ENCODE results near the gene TMEM168. TPM values are rescaled to one million over a fixed set of nuclear protein-coding genes. Genes with fewer than 3 reads are reported as not detected.
A peak's percentile ranks its signal among the peaks of the same experiment; 100 is the strongest.

TMEM168 gene
- total RNA-seq, 1 experiment from 2014 or later, result 13.9 TPM

DNA sequence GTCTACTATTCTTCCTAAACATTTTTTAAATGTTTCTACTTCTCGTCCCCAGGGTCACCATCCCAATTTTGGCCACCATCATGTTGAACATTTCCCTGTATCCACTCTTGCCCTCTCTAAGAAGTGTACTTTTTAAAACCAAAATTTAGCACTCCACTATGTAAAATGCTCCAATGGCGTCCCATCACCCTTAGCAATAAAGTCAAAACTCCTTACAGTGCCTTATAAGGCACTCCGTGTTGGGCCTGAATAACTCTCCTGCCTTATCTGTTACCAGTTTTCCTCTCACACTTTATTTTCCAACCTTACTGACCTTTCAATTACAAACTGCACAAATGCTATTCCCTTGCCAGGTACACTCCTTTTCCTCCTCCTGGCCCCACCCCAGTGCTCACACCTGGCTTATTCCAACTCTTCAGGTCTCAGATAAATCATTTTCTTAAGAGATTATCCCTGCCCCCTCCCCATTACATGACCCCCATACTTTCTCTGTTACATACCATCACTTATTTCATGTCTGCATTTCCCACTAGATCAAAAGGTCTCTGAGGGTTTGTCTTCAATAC is 1.3 kb downstream of the TMEM168 start:
- Histone ChIP-seq H4K8ac (replicated peaks; ENCODE audit: insufficient read length, low read depth, low read length) (no peak overlapping the region), H3K23ac (ENCODE audit: insufficient read length, low read depth, low read length) (no peak overlapping the region), H3K9ac (ENCODE audit: extremely low read depth, insufficient read length, low read length) (no peak overlapping the region), H2AK5ac (ENCODE audit: insufficient read length, low read length) (no peak overlapping the region), H2BK5ac (ENCODE audit: insufficient read length, low read length) (no peak overlapping the region), H3K79me2 (ENCODE audit: insufficient read depth, low read length) (no peaks in the 10 kb centered on the region), H4K91ac (ENCODE audit: insufficient read length, low read depth, low read length) (no peak overlapping the region), H3K4me2 (ENCODE audit: insufficient read depth, insufficient read length, low read length) (peak overlapping the region; percentile 46), H3T11ph (ENCODE audit: low read length) (no peak overlapping the region), H3K23me2 (ENCODE audit: insufficient read length, low read depth, low read length, poor library complexity, severe bottlenecking) (peaks cover 8% of the 10 kb centered on the region), H3K27ac (ENCODE audit: insufficient read length, low read depth, low read length) (no peak overlapping the region), H3K79me1 (ENCODE audit: insufficient read depth, low read depth, low read length, poor library complexity, severe bottlenecking) (peaks cover 6% of the 10 kb centered on the region), H3K14ac (ENCODE audit: insufficient read depth, low read length) (no peak overlapping the region), H3K4ac (ENCODE audit: low read depth, low read length) (no peak overlapping the region), H4K5ac (ENCODE audit: insufficient read length, low read depth, low read length) (no peak overlapping the region), H3K4me1 (ENCODE audit: insufficient read depth, low read length) (no peaks in the 10 kb centered on the region), H3K56ac (ENCODE audit: insufficient read length, low read depth, low read length) (no peak overlapping the region), H3K9me3 (ENCODE audit: control insufficient read depth, low read depth, low read length) (no peaks in the 10 kb centered on the region), H2BK12ac (ENCODE audit: insufficient read length, low read depth, low read length) (no peak overlapping the region), H3K18ac (ENCODE audit: insufficient read length, low read depth, low read length) (no peak overlapping the region), H2AFZ (ENCODE audit: low read length) (no peak overlapping the region), H2BK120ac (ENCODE audit: low read depth, low read length, poor library complexity, severe bottlenecking) (no peak overlapping the region), H2BK20ac (ENCODE audit: low read depth, low read length, poor library complexity, severe bottlenecking) (no peak overlapping the region), H3K27me3 (ENCODE audit: insufficient read depth, low read length) (no peaks in the 10 kb centered on the region), H4K20me1 (ENCODE audit: control insufficient read depth, insufficient read depth, insufficient read length) (no peaks in the 10 kb centered on the region), H2BK15ac (ENCODE audit: low read depth, low read length) (no peak overlapping the region)
- no peaks in the 10 kb centered on the region for H3K27me3 Mint-ChIP-seq (ENCODE audit: low read depth)
- no peak for DNase-seq
- 0 out of 5 replicates have a peak, but pooled peaks cover 0 to 2% of the 10 kb centered on the region in 2 experiments for H3K9me3 Mint-ChIP-seq
- no CpG with 5 or more reads among the region's 3 CpGs for WGBS (ENCODE audit: extremely low coverage, insufficient read length, low lambda C conversion rate)
- H3K36me3 Mint-ChIP-seq (ENCODE audit: insufficient read depth in 1 of 3, low read depth in 3 of 3), result peaks cover 0 to 9% (median 8%) of the 10 kb centered on the region in 3 experiments
- no peak overlapping the region; a peak in 1 of 7 replicates for H3K27ac Mint-ChIP-seq
- peak overlapping the region; percentile 73 to 86 for H3K4me3 Mint-ChIP-seq
- TF ChIP-seq, protein P1, sequence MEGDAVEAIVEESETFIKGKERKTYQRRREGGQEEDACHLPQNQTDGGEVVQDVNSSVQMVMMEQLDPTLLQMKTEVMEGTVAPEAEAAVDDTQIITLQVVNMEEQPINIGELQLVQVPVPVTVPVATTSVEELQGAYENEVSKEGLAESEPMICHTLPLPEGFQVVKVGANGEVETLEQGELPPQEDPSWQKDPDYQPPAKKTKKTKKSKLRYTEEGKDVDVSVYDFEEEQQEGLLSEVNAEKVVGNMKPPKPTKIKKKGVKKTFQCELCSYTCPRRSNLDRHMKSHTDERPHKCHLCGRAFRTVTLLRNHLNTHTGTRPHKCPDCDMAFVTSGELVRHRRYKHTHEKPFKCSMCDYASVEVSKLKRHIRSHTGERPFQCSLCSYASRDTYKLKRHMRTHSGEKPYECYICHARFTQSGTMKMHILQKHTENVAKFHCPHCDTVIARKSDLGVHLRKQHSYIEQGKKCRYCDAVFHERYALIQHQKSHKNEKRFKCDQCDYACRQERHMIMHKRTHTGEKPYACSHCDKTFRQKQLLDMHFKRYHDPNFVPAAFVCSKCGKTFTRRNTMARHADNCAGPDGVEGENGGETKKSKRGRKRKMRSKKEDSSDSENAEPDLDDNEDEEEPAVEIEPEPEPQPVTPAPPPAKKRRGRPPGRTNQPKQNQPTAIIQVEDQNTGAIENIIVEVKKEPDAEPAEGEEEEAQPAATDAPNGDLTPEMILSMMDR (conservative IDR thresholded peaks at IDR 0.05), result no peak
- H3K4me1 Mint-ChIP-seq, result peaks cover 23 to 26% of the 10 kb centered on the region in 2 experiments
